GM23338 (cell line): ENCODE data around the gene GAS6. TPM values are rescaled to one million over a fixed set of nuclear protein-coding genes. Genes with fewer than 3 reads are reported as not detected.

Source experiments
- ATAC-seq: fragments of 200-7000 bp; cut with Tn5 transposase; 3 replicates; pipeline ENCODE4 v1.9.1; 2020
- DNase-seq: peaks from one replicate; pipeline ENCODE4 v3.0.0-alpha.2; 2015; ENCODE audit warnings: low spot score
- H2AFZ ChIP-seq: fragments of 200-600 bp; sonication (generic); 2 replicates; pipeline ENCODE4 v1.8.0; 2016; ENCODE audit warnings: antibody characterized with exemption, mild to moderate bottlenecking, moderate library complexity
- H3F3A ChIP-seq: fragments of 200-600 bp; sonication (generic); replicated peaks from 2 replicates; pipeline ENCODE4 v1.8.0; 2017; ENCODE audit warnings: antibody characterized with exemption, mixed run types, low read depth
- H3K27ac ChIP-seq: fragments of 200-600 bp; sonication (generic); 2 replicates; pipeline ENCODE4 v1.6.1; 2016; ENCODE audit warnings: low read depth
- H3K27me3 ChIP-seq: fragments of 200-600 bp; sonication (generic); 2 replicates; pipeline ENCODE4 v1.8.0; 2016; ENCODE audit warnings: mild to moderate bottlenecking, mixed run types, moderate library complexity; ENCODE audit not compliant: insufficient read depth
- H3K36me3 ChIP-seq: fragments of 200-600 bp; sonication (generic); 2 replicates; pipeline ENCODE4 v1.8.0; 2016; ENCODE audit warnings: mild to moderate bottlenecking; ENCODE audit not compliant: insufficient read depth
- H3K4me1 ChIP-seq: fragments of 200-600 bp; sonication (generic); 2 replicates; pipeline ENCODE4 v1.8.0; 2016; ENCODE audit warnings: mild to moderate bottlenecking, moderate library complexity; ENCODE audit not compliant: insufficient read depth
- H3K4me2 ChIP-seq: fragments of 200-600 bp; sonication (generic); 2 replicates; pipeline ENCODE4 v1.7.1; 2017; ENCODE audit warnings: mixed run types
- H3K4me3 ChIP-seq: fragments of 200-600 bp; sonication (generic); 2 replicates; pipeline ENCODE4 v1.6.1; 2016; ENCODE audit warnings: mixed run types
- H3K79me2 ChIP-seq: fragments of 200-600 bp; sonication (generic); replicated peaks from 2 replicates; pipeline ENCODE4 v1.8.0; 2017; ENCODE audit warnings: mild to moderate bottlenecking; ENCODE audit not compliant: insufficient read depth
- H3K9me2 ChIP-seq: fragments of 200-600 bp; sonication (generic); 2 replicates; pipeline ENCODE4 v1.8.0; 2017; ENCODE audit not compliant: insufficient read depth
- H4K20me1 ChIP-seq: fragments of 200-600 bp; sonication (generic); replicated peaks from 2 replicates; pipeline ENCODE4 v1.8.0; 2017; ENCODE audit warnings: mild to moderate bottlenecking; ENCODE audit not compliant: insufficient read depth
- H3K27ac Mint-ChIP-seq: 2 replicates; pipeline ENCODE4 v1.8.0; 2020; ENCODE audit warnings: inconsistent platforms, mild to moderate bottlenecking, moderate library complexity, mixed read lengths
- H3K27me3 Mint-ChIP-seq: 3 replicates; pipeline ENCODE4 v1.8.0; 2022; ENCODE audit warnings: low read depth, mild to moderate bottlenecking, moderate library complexity, mixed read lengths, inconsistent platforms; ENCODE audit not compliant: insufficient read depth, poor library complexity
- H3K36me3 Mint-ChIP-seq: 3 replicates; pipeline ENCODE4 v1.8.0; 2021; ENCODE audit warnings: low read depth, mild to moderate bottlenecking, inconsistent platforms, moderate library complexity, mixed read lengths
- H3K4me1 Mint-ChIP-seq: 3 replicates; pipeline ENCODE4 v1.8.0; 2020; ENCODE audit warnings: mild to moderate bottlenecking, inconsistent platforms, mixed read lengths
- H3K4me3 Mint-ChIP-seq: 3 replicates; pipeline ENCODE4 v1.8.0; 2021; ENCODE audit warnings: moderate library complexity, mild to moderate bottlenecking, inconsistent platforms, mixed read lengths
- H3K9me3 Mint-ChIP-seq: 3 replicates; pipeline ENCODE4 v1.8.0; 2020; ENCODE audit warnings: moderate library complexity, mild to moderate bottlenecking, inconsistent platforms, mixed read lengths
- CREB1 ChIP-seq: fragments of 250-450 bp; sonication (Bioruptor Pico); IDR thresholded peaks from 2 replicates; pipeline ENCODE4 v1.5.0; 2020; ENCODE audit warnings: low read depth, mild to moderate bottlenecking, moderate library complexity
- EZH2 ChIP-seq: fragments of 200-600 bp; sonication (generic); IDR thresholded peaks from one replicate; pipeline ENCODE4 v1.8.0; 2017; ENCODE audit warnings: antibody characterized with exemption, mild to moderate bottlenecking, low read depth; ENCODE audit not compliant: unreplicated experiment
- EZH2phosphoT487 ChIP-seq: fragments of 200-600 bp; sonication (generic); IDR thresholded peaks from one replicate; pipeline ENCODE4 v1.8.1; 2018; ENCODE audit warnings: antibody characterized with exemption; ENCODE audit not compliant: unreplicated experiment
- JUNB ChIP-seq: IDR thresholded peaks from one replicate; pipeline ENCODE4 v1.6.1; 2016; ENCODE audit warnings: antibody characterized with exemption; ENCODE audit not compliant: unreplicated experiment
- NANOG ChIP-seq: IDR thresholded peaks from 2 replicates; pipeline ENCODE4 v1.6.1; 2016; ENCODE audit warnings: antibody characterized with exemption, borderline replicate concordance
- POLR2AphosphoS5 ChIP-seq: IDR thresholded peaks from 2 replicates; pipeline ENCODE4 v1.6.1; 2016; ENCODE audit warnings: antibody characterized with exemption, low read depth
- STAT1 ChIP-seq: IDR thresholded peaks from one replicate; pipeline ENCODE4 v1.6.1; 2016; ENCODE audit warnings: antibody characterized with exemption; ENCODE audit not compliant: unreplicated experiment
- ZNF114 ChIP-seq: fragments of 250-450 bp; sonication (Bioruptor Pico); IDR thresholded peaks from 2 replicates; pipeline ENCODE4 v1.5.0; 2020; ENCODE audit warnings: mild to moderate bottlenecking, moderate library complexity
- ZNF331 ChIP-seq: fragments of 250-450 bp; sonication (Bioruptor Pico); IDR thresholded peaks from 2 replicates; pipeline ENCODE4 v1.5.0; 2020; ENCODE audit warnings: low read depth, mild to moderate bottlenecking, moderate library complexity
- polyA plus RNA-seq: library from polyadenylated mRNA; unstranded; fragments of >200 nt; fragmentation: Nextera tagmentation; extraction: Ambion mirVana; gene quantifications from 2 replicates; pipeline ENCODE4 v1.2.1, GENCODE V29; 2016
- total RNA-seq: library from RNA; depleted of rRNA; stranded (reverse); fragments of >200 nt; shearing (Covaris generic); gene quantifications from 2 replicates; pipeline ENCODE4 v1.2.3, GENCODE V29; 2014
- TF ChIP-seq, protein P1 (sequence below): IDR thresholded peaks from one replicate; pipeline ENCODE4 v1.6.1; 2018; ENCODE audit warnings: antibody characterized with exemption; ENCODE audit not compliant: unreplicated experiment
- TF ChIP-seq, protein P2 (sequence below), 2 experiments: fragments of 200-600 bp in 1 of 2; sonication (generic) in 1 of 2; conservative IDR thresholded peaks; 2 replicates each; pipeline versions ENCODE4 v1.5.1 to v1.6.1; 2016 to 2017; ENCODE audit warnings: antibody characterized with exemption in 2 of 2, low read depth in 2 of 2, mild to moderate bottlenecking in 2 of 2, moderate library complexity in 1 of 2
- TF ChIP-seq, protein P3 (sequence below): IDR thresholded peaks from 2 replicates; pipeline ENCODE4 v1.6.1; 2016; ENCODE audit warnings: antibody characterized with exemption
- TF ChIP-seq, protein P4 (sequence below): fragments of 250-450 bp; sonication (Bioruptor Pico); IDR thresholded peaks from 2 replicates; pipeline ENCODE4 v1.5.0; 2020; ENCODE audit warnings: mild to moderate bottlenecking, moderate library complexity

GAS6 gene
- total and polyA plus RNA-seq, 2 experiments from 2014 or later: 7.9 to 21.2 TPM

DNA sequence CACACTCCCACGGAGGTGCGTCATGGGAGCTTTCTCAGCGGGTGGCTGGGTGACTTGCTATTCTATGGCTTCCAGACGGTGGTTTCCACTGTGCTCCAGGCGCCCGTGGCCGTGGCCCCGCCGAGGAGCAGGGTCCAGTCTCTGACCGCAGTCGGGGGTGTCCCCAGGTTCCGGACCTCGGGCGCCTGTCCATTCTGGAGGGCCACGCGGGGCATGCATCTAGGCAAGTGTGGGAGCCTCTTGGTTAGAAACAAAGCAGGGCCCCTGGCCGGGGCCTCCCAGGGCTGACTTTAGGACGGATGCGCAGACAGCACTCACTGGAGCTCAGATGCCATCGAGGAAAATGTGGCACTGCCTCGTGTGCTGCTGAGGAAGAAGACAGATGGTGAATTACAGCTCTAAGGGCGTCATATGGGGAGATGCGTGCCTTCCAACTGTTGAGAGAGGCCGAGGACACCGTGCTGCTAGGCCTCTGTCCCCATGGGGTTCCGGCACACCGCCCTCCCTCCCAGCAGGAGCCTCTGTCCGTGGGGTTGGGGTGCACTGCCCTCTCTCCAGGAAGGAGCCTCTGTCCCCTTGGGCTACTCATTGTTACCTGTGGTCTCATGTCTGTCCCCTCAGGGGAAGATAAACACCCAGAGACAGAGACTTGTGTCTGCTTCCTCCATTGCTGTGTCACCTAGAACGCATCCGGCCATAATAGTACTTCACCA, 66.8 kb downstream of the GAS6 start:
- Histone ChIP-seq H3K4me2 (no peak overlapping the region), H4K20me1 (no peaks in the 10 kb centered on the region), H3K27me3 (no peaks in the 10 kb centered on the region), H3K79me2 (no peaks in the 10 kb centered on the region), H3K9me2 (no peaks in the 10 kb centered on the region), H3K27ac (no peak overlapping the region), H3K4me3 (no peak overlapping the region), H3F3A (no peaks in the 10 kb centered on the region), H2AFZ (no peak overlapping the region), H3K4me1 (no peaks in the 10 kb centered on the region), H3K36me3 (no peaks in the 10 kb centered on the region)
- Mint-ChIP-seq H3K4me3 (no peak overlapping the region), H3K4me1 (no peaks in the 10 kb centered on the region), H3K27me3 (peaks cover 3% of the 10 kb centered on the region), H3K9me3 (no peaks in the 10 kb centered on the region), H3K27ac (no peak overlapping the region), H3K36me3 (no peaks in the 10 kb centered on the region)
- no peak for ATAC-seq
- TF ChIP-seq, protein P1, sequence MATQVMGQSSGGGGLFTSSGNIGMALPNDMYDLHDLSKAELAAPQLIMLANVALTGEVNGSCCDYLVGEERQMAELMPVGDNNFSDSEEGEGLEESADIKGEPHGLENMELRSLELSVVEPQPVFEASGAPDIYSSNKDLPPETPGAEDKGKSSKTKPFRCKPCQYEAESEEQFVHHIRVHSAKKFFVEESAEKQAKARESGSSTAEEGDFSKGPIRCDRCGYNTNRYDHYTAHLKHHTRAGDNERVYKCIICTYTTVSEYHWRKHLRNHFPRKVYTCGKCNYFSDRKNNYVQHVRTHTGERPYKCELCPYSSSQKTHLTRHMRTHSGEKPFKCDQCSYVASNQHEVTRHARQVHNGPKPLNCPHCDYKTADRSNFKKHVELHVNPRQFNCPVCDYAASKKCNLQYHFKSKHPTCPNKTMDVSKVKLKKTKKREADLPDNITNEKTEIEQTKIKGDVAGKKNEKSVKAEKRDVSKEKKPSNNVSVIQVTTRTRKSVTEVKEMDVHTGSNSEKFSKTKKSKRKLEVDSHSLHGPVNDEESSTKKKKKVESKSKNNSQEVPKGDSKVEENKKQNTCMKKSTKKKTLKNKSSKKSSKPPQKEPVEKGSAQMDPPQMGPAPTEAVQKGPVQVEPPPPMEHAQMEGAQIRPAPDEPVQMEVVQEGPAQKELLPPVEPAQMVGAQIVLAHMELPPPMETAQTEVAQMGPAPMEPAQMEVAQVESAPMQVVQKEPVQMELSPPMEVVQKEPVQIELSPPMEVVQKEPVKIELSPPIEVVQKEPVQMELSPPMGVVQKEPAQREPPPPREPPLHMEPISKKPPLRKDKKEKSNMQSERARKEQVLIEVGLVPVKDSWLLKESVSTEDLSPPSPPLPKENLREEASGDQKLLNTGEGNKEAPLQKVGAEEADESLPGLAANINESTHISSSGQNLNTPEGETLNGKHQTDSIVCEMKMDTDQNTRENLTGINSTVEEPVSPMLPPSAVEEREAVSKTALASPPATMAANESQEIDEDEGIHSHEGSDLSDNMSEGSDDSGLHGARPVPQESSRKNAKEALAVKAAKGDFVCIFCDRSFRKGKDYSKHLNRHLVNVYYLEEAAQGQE: no peak
- TF ChIP-seq ZNF331 (no peak), EZH2phosphoT487 (no peak), POLR2AphosphoS5 (no peak), ZNF114 (CRISPR knock-in tag) (no peak), EZH2 (no peak), STAT1 (no peak), JUNB (no peak), NANOG (no peak), CREB1 (CRISPR knock-in tag) (no peak)
- TF ChIP-seq, protein P2, sequence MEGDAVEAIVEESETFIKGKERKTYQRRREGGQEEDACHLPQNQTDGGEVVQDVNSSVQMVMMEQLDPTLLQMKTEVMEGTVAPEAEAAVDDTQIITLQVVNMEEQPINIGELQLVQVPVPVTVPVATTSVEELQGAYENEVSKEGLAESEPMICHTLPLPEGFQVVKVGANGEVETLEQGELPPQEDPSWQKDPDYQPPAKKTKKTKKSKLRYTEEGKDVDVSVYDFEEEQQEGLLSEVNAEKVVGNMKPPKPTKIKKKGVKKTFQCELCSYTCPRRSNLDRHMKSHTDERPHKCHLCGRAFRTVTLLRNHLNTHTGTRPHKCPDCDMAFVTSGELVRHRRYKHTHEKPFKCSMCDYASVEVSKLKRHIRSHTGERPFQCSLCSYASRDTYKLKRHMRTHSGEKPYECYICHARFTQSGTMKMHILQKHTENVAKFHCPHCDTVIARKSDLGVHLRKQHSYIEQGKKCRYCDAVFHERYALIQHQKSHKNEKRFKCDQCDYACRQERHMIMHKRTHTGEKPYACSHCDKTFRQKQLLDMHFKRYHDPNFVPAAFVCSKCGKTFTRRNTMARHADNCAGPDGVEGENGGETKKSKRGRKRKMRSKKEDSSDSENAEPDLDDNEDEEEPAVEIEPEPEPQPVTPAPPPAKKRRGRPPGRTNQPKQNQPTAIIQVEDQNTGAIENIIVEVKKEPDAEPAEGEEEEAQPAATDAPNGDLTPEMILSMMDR (conservative IDR thresholded peaks at IDR 0.05; ENCODE audit: low read depth in 2 of 2): no peak
- TF ChIP-seq, protein P3, sequence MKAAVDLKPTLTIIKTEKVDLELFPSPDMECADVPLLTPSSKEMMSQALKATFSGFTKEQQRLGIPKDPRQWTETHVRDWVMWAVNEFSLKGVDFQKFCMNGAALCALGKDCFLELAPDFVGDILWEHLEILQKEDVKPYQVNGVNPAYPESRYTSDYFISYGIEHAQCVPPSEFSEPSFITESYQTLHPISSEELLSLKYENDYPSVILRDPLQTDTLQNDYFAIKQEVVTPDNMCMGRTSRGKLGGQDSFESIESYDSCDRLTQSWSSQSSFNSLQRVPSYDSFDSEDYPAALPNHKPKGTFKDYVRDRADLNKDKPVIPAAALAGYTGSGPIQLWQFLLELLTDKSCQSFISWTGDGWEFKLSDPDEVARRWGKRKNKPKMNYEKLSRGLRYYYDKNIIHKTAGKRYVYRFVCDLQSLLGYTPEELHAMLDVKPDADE: no peak
- TF ChIP-seq, protein P4, sequence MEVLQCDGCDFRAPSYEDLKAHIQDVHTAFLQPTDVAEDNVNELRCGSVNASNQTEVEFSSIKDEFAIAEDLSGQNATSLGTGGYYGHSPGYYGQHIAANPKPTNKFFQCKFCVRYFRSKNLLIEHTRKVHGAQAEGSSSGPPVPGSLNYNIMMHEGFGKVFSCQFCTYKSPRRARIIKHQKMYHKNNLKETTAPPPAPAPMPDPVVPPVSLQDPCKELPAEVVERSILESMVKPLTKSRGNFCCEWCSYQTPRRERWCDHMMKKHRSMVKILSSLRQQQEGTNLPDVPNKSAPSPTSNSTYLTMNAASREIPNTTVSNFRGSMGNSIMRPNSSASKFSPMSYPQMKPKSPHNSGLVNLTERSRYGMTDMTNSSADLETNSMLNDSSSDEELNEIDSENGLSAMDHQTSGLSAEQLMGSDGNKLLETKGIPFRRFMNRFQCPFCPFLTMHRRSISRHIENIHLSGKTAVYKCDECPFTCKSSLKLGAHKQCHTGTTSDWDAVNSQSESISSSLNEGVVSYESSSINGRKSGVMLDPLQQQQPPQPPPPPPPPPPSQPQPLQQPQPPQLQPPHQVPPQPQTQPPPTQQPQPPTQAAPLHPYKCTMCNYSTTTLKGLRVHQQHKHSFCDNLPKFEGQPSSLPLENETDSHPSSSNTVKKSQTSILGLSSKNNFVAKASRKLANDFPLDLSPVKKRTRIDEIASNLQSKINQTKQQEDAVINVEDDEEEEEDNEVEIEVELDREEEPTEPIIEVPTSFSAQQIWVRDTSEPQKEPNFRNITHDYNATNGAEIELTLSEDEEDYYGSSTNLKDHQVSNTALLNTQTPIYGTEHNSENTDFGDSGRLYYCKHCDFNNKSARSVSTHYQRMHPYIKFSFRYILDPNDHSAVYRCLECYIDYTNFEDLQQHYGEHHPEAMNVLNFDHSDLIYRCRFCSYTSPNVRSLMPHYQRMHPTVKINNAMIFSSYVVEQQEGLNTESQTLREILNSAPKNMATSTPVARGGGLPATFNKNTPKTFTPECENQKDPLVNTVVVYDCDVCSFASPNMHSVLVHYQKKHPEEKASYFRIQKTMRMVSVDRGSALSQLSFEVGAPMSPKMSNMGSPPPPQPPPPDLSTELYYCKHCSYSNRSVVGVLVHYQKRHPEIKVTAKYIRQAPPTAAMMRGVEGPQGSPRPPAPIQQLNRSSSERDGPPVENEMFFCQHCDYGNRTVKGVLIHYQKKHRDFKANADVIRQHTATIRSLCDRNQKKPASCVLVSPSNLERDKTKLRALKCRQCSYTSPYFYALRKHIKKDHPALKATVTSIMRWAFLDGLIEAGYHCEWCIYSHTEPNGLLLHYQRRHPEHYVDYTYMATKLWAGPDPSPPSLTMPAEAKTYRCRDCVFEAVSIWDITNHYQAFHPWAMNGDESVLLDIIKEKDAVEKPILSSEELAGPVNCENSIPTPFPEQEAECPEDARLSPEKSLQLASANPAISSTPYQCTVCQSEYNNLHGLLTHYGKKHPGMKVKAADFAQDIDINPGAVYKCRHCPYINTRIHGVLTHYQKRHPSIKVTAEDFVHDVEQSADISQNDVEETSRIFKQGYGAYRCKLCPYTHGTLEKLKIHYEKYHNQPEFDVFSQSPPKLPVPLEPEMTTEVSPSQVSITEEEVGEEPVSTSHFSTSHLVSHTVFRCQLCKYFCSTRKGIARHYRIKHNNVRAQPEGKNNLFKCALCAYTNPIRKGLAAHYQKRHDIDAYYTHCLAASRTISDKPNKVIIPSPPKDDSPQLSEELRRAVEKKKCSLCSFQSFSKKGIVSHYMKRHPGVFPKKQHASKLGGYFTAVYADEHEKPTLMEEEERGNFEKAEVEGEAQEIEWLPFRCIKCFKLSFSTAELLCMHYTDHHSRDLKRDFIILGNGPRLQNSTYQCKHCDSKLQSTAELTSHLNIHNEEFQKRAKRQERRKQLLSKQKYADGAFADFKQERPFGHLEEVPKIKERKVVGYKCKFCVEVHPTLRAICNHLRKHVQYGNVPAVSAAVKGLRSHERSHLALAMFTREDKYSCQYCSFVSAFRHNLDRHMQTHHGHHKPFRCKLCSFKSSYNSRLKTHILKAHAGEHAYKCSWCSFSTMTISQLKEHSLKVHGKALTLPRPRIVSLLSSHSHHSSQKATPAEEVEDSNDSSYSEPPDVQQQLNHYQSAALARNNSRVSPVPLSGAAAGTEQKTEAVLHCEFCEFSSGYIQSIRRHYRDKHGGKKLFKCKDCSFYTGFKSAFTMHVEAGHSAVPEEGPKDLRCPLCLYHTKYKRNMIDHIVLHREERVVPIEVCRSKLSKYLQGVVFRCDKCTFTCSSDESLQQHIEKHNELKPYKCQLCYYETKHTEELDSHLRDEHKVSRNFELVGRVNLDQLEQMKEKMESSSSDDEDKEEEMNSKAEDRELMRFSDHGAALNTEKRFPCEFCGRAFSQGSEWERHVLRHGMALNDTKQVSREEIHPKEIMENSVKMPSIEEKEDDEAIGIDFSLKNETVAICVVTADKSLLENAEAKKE: no peak
- no peak for DNase-seq
